Naive thymus-derived CD4-positive, alpha-beta T cell (primary cell): ENCODE results near the gene TCERG1L. TPM values are rescaled to one million over a fixed set of nuclear protein-coding genes. Genes with fewer than 3 reads are reported as not detected.
A peak's percentile ranks its signal among the peaks of the same experiment; 100 is the strongest.

Experiments
- ATAC-seq: fragments of 150-1000 bp; cut with Tn5 transposase; 2 replicates; pipeline ENCODE4 v1.10.0; 2021; ENCODE audit warnings: mild to moderate bottlenecking, moderate library complexity
- CTCF ChIA-PET: fragments of 350-600 bp; sonication (Branson Sonifier 250); formaldehyde crosslinking; loops from one replicate; lab custom pipeline; 2021; ENCODE audit warnings: antibody characterized with exemption; lab: Charles Lee
- POLR2A ChIA-PET: fragments of 350-600 bp; sonication (Branson Sonifier 250); formaldehyde crosslinking; loops from one replicate; lab custom pipeline; 2021; ENCODE audit warnings: antibody characterized with exemption, inconsistent platforms; lab: Charles Lee
- DNase-seq, 9 donors: peaks; one replicate each; pipeline versions ENCODE4 v3.0.0 to v3.0.0-alpha.2; 2020 to 2022; ENCODE audit warnings: mixed read lengths in 1 of 9
- H3K27ac ChIP-seq: one replicate; pipeline ENCODE4 v1.7.0; 2013; ENCODE audit warnings: mild to moderate bottlenecking, low read depth, low read length, moderate library complexity
- H3K27me3 ChIP-seq, 2 donors: one replicate each; pipeline ENCODE4 v1.7.0; 2013; ENCODE audit warnings: low read length in 2 of 2, mild to moderate bottlenecking in 2 of 2, moderate library complexity in 2 of 2; ENCODE audit not compliant: control insufficient read depth in 2 of 2, insufficient read depth in 2 of 2
- H3K36me3 ChIP-seq, 3 experiments: 1 replicate in 2 of 3; 2 replicates in 1 of 3; pipeline ENCODE4 v1.7.0; 2013; ENCODE audit warnings: low read length in 3 of 3, mild to moderate bottlenecking in 3 of 3, moderate library complexity in 1 of 3; ENCODE audit not compliant: insufficient read depth in 3 of 3, control insufficient read depth in 2 of 3
- H3K4me1 ChIP-seq, 2 donors: one replicate each; pipeline ENCODE4 v1.7.0; 2013; ENCODE audit warnings: low read length in 2 of 2, mild to moderate bottlenecking in 2 of 2, moderate library complexity in 1 of 2; ENCODE audit not compliant: control insufficient read depth in 2 of 2, insufficient read depth in 2 of 2
- H3K4me3 ChIP-seq: 2 replicates; pipeline ENCODE4 v1.7.0; 2013; ENCODE audit warnings: mild to moderate bottlenecking, low read length
- H3K9me3 ChIP-seq, 3 experiments: 1 replicate in 2 of 3; 2 replicates in 1 of 3; pipeline ENCODE4 v1.7.0; 2013; ENCODE audit warnings: low read length in 3 of 3; ENCODE audit not compliant: control insufficient read depth in 2 of 3
- H3K27ac Mint-ChIP-seq, 9 donors: one replicate each; pipeline ENCODE4 v1.8.0; 2020 to 2022; ENCODE audit warnings: mixed read lengths in 9 of 9, mild to moderate bottlenecking in 8 of 9, moderate library complexity in 5 of 9, inconsistent platforms in 2 of 9
- H3K27me3 Mint-ChIP-seq, 5 donors: one replicate each; pipeline ENCODE4 v1.8.0; 2021 to 2022; ENCODE audit warnings: mixed read lengths in 5 of 5, mild to moderate bottlenecking in 1 of 5
- H3K36me3 Mint-ChIP-seq, 5 donors: one replicate each; pipeline ENCODE4 v1.8.0; 2020 to 2022; ENCODE audit warnings: mixed read lengths in 5 of 5, mild to moderate bottlenecking in 3 of 5, inconsistent platforms in 1 of 5
- H3K4me1 Mint-ChIP-seq, 7 donors: one replicate each; pipeline ENCODE4 v1.8.0; 2020 to 2022; ENCODE audit warnings: mixed read lengths in 7 of 7, mild to moderate bottlenecking in 3 of 7, inconsistent platforms in 1 of 7
- H3K4me3 Mint-ChIP-seq, 10 donors: one replicate each; pipeline ENCODE4 v1.8.0; 2020 to 2022; ENCODE audit warnings: mild to moderate bottlenecking in 10 of 10, mixed read lengths in 10 of 10, moderate library complexity in 6 of 10, inconsistent platforms in 2 of 10
- H3K9me3 Mint-ChIP-seq, 11 donors: one replicate each; pipeline ENCODE4 v1.8.0; 2020 to 2022; ENCODE audit warnings: mixed read lengths in 11 of 11, mild to moderate bottlenecking in 4 of 11, inconsistent platforms in 1 of 11, moderate library complexity in 1 of 11
- intact Hi-C, 2 donors: fragments of 100-400 bp; cut with micrococcal nuclease; formaldehyde crosslinking; loops; one replicate each; pipeline ENCODE4 v1.15.1; 2023
- polyA plus RNA-seq, 2 donors: library from polyadenylated mRNA; unstranded; fragments of 300-500 nt; fragmentation: Illumina TruSeq; gene quantifications; one replicate each; pipeline ENCODE4 v1.2.3, GENCODE V29; 2021
- total RNA-seq, 6 experiments: library from RNA in 5 of 6; stranded (reverse) in 5 of 6; gene quantifications; 1 replicate in 5 of 6; 2 replicates in 1 of 6; pipeline ENCODE4 v1.2.3 and lab custom pipeline; 2021 to 2026

Gene TCERG1L
- total and polyA plus RNA-seq, 7 experiments from 2014 or later, result 0.11 to 0.42 (median 0.39) TPM; not detected in 4

- CTCF ChIA-PET, result interaction anchor here (0.6 kb wide), 1 partner anchor 50 kb away, joined by 3 read pairs; no protein-coding TSS in a partner anchor
- ATAC-seq, result no peak
- intact Hi-C loops, result no loop called here
Observed at GRCh38 chr10:131130025-131130424, 181.5 kb downstream of the TCERG1L start.

GRCh38 chr10:131129544-131129943, 182.0 kb downstream of the TCERG1L start:
- no peak overlapping the region for H3K4me3 ChIP-seq
- H3K27ac Mint-ChIP-seq, result no peak overlapping the region
- DNase-seq, result no peak
- no peaks in the 10 kb centered on the region for H3K36me3 ChIP-seq
- H3K4me1 ChIP-seq, result no peaks in the 10 kb centered on the region
- H3K36me3 Mint-ChIP-seq, result no peaks in the 10 kb centered on the region
- peaks cover 0 to 36% (median 25%) of the 10 kb centered on the region in 7 donors for H3K4me1 Mint-ChIP-seq
- no peak for ATAC-seq
- H3K4me3 Mint-ChIP-seq, result no peak overlapping the region
- H3K27me3 Mint-ChIP-seq, result peaks cover 0 to 4% (median 0%) of the 10 kb centered on the region in 5 donors
- ChIA-PET POLR2A (no interaction called here), CTCF (no interaction called here)
- no peak overlapping the region for H3K27ac ChIP-seq
- H3K9me3 Mint-ChIP-seq, result peaks cover 0 to 1% (median 0%) of the 10 kb centered on the region in 11 donors
- no peaks in the 10 kb centered on the region for H3K9me3 ChIP-seq
- intact Hi-C loops, result loop anchor here in 1 of 2 donors (5.0 kb wide), 1 partner anchor 47 kb away; no protein-coding TSS in a partner anchor
- no peaks in the 10 kb centered on the region for H3K27me3 ChIP-seq

More at GRCh38 chr10:131130025-131130424, 181.5 kb downstream of the TCERG1L start:
- Histone ChIP-seq H3K36me3 (no peaks in the 10 kb centered on the region), H3K4me3 (no peak overlapping the region), H3K9me3 (no peaks in the 10 kb centered on the region), H3K4me1 (no peaks in the 10 kb centered on the region), H3K27me3 (no peaks in the 10 kb centered on the region), H3K27ac (no peak overlapping the region)
- no peaks in the 10 kb centered on the region for H3K36me3 Mint-ChIP-seq
- POLR2A ChIA-PET, result no interaction called here
- no peak overlapping the region for H3K27ac Mint-ChIP-seq
- no peak overlapping the region for H3K4me3 Mint-ChIP-seq
- peaks cover 0 to 36% (median 25%) of the 10 kb centered on the region in 7 donors for H3K4me1 Mint-ChIP-seq
- no peaks in the 10 kb centered on the region for H3K9me3 Mint-ChIP-seq
- peaks cover 0 to 4% (median 0%) of the 10 kb centered on the region in 5 donors for H3K27me3 Mint-ChIP-seq
- DNase-seq, result no peak

GRCh38 chr10:131128731-131129130, 182.8 kb downstream of the TCERG1L start:
- H3K9me3 ChIP-seq, result no peaks in the 10 kb centered on the region
- no peaks in the 10 kb centered on the region for H3K36me3 Mint-ChIP-seq
- DNase-seq (no peak), ATAC-seq (no peak)
- no peaks in the 10 kb centered on the region for H3K27me3 ChIP-seq
- no peaks in the 10 kb centered on the region for H3K4me1 ChIP-seq
- no peak overlapping the region for H3K4me3 ChIP-seq
- no peak overlapping the region for H3K4me3 Mint-ChIP-seq
- H3K27me3 Mint-ChIP-seq, result peaks cover 0 to 4% (median 0%) of the 10 kb centered on the region in 5 donors
- no peaks in the 10 kb centered on the region for H3K36me3 ChIP-seq
- peaks cover 0 to 36% (median 25%) of the 10 kb centered on the region in 7 donors for H3K4me1 Mint-ChIP-seq
- CTCF ChIA-PET, result no interaction called here
- intact Hi-C loops, result loop anchor here in 1 of 2 donors (5.0 kb wide), 1 partner anchor 46 kb away; no protein-coding TSS in a partner anchor
- POLR2A ChIA-PET, result no interaction called here
- H3K27ac Mint-ChIP-seq, result peak overlapping the region in 1 of 9 donors; percentile 23
- H3K9me3 Mint-ChIP-seq, result peaks cover 0 to 1% (median 0%) of the 10 kb centered on the region in 11 donors
- no peak overlapping the region for H3K27ac ChIP-seq

GRCh38 chr10:131127610-131128009, 183.9 kb downstream of the TCERG1L start:
- H3K27ac Mint-ChIP-seq, result peak overlapping the region in 7 of 9 donors; percentile 71 to 89 (median 81)
- peak; percentile 27 for ATAC-seq
- Histone ChIP-seq H3K27me3 (no peaks in the 10 kb centered on the region), H3K27ac (no peak overlapping the region), H3K36me3 (no peaks in the 10 kb centered on the region), H3K4me1 (no peaks in the 10 kb centered on the region), H3K4me3 (no peak overlapping the region), H3K9me3 (no peaks in the 10 kb centered on the region)
- peaks cover 0 to 36% (median 25%) of the 10 kb centered on the region in 7 donors for H3K4me1 Mint-ChIP-seq
- CTCF ChIA-PET, result no interaction called here
- POLR2A ChIA-PET, result no interaction called here
- intact Hi-C loops, result loop anchor here in 1 of 2 donors (5.0 kb wide), 1 partner anchor 45 kb away; no protein-coding TSS in a partner anchor
- peaks cover 0 to 4% (median 0%) of the 10 kb centered on the region in 11 donors for H3K9me3 Mint-ChIP-seq
- peak in 3 of 9 donors; percentile 16 to 24 (median 18) for DNase-seq
- H3K36me3 Mint-ChIP-seq, result peaks cover 0 to 1% (median 0%) of the 10 kb centered on the region in 5 donors
- peak overlapping the region in 7 of 10 donors; percentile 20 to 74 (median 65) for H3K4me3 Mint-ChIP-seq
- peaks cover 0 to 4% (median 0%) of the 10 kb centered on the region in 5 donors for H3K27me3 Mint-ChIP-seq

GRCh38 chr10:131127138-131127589, 184.4 kb downstream of the TCERG1L start:
- peak overlapping the region in 8 of 9 donors; percentile 48 to 89 (median 78) for H3K27ac Mint-ChIP-seq
- Histone ChIP-seq H3K4me1 (no peaks in the 10 kb centered on the region), H3K4me3 (no peak overlapping the region), H3K27ac (no peak overlapping the region), H3K27me3 (no peaks in the 10 kb centered on the region), H3K36me3 (no peaks in the 10 kb centered on the region), H3K9me3 (no peaks in the 10 kb centered on the region)
- peaks cover 0 to 7% (median 0%) of the 10 kb centered on the region in 11 donors for H3K9me3 Mint-ChIP-seq
- peaks cover 0 to 36% (median 25%) of the 10 kb centered on the region in 7 donors for H3K4me1 Mint-ChIP-seq
- POLR2A ChIA-PET, result no interaction called here
- CTCF ChIA-PET, result no interaction called here
- ATAC-seq, result no peak
- intact Hi-C loops, result loop anchor here in 1 of 2 donors (5.0 kb wide), 1 partner anchor 45 kb away; no protein-coding TSS in a partner anchor
- H3K4me3 Mint-ChIP-seq, result peak overlapping the region in 9 of 10 donors; percentile 20 to 74 (median 65)
- peaks cover 0 to 5% (median 0%) of the 10 kb centered on the region in 5 donors for H3K36me3 Mint-ChIP-seq
- peaks cover 0 to 4% (median 0%) of the 10 kb centered on the region in 5 donors for H3K27me3 Mint-ChIP-seq
- DNase-seq, result no peak

- Mint-ChIP-seq H3K4me3 (peak overlapping the region in 8 of 10 donors; percentile 20 to 74 (median 64)), H3K4me1 (peaks cover 0 to 31% (median 25%) of the 10 kb centered on the region in 7 donors), H3K27me3 (peaks cover 0 to 4% (median 0%) of the 10 kb centered on the region in 5 donors), H3K27ac (peak overlapping the region in 8 of 9 donors; percentile 48 to 89 (median 78)), H3K9me3 (peaks cover 0 to 7% (median 0%) of the 10 kb centered on the region in 11 donors), H3K36me3 (peaks cover 0 to 5% (median 0%) of the 10 kb centered on the region in 5 donors)
- POLR2A ChIA-PET, result interaction anchor here (0.7 kb wide), 1 partner anchor 227 kb away, joined by 3 read pairs; no protein-coding TSS in a partner anchor
- Histone ChIP-seq H3K4me3 (no peak overlapping the region), H3K4me1 (no peaks in the 10 kb centered on the region), H3K9me3 (no peaks in the 10 kb centered on the region), H3K27ac (no peak overlapping the region), H3K27me3 (no peaks in the 10 kb centered on the region), H3K36me3 (no peaks in the 10 kb centered on the region)
- intact Hi-C loops, result loop anchor here in 1 of 2 donors (5.0 kb wide), 1 partner anchor 44 kb away; no protein-coding TSS in a partner anchor
- DNase-seq, result peak in 1 of 9 donors; percentile 6
- CTCF ChIA-PET, result no interaction called here
- no peak for ATAC-seq
Observed at GRCh38 chr10:131126321-131127137, 185.0 kb downstream of the TCERG1L start.
